ENCODE data around the gene CA6.

Gene CA6

GRCh38 chr1:9009438-9010370 is 64.0 kb downstream of the CA6 start:
- peak; percentile 93 for TF ChIP-seq CTCF (IDR thresholded peaks at IDR 0.05; ENCODE audit: insufficient read depth, low read length, poor library complexity, severe bottlenecking)
- Histone ChIP-seq H3K4me3 (replicated peaks; ENCODE audit: low read depth, low read length) (no peak overlapping the region), H3K27me3 (replicated peaks; ENCODE audit: control insufficient read depth, insufficient read depth, low read length) (no peaks in the 10 kb centered on the region; the same call in 1 of the 2 replicates), H3K36me3 (ENCODE audit: control insufficient read depth, insufficient read depth, low read length) (no peaks in the 10 kb centered on the region)
- peak; percentile 75 for DNase-seq (ENCODE audit: extremely low read depth, insufficient read length)

DNA sequence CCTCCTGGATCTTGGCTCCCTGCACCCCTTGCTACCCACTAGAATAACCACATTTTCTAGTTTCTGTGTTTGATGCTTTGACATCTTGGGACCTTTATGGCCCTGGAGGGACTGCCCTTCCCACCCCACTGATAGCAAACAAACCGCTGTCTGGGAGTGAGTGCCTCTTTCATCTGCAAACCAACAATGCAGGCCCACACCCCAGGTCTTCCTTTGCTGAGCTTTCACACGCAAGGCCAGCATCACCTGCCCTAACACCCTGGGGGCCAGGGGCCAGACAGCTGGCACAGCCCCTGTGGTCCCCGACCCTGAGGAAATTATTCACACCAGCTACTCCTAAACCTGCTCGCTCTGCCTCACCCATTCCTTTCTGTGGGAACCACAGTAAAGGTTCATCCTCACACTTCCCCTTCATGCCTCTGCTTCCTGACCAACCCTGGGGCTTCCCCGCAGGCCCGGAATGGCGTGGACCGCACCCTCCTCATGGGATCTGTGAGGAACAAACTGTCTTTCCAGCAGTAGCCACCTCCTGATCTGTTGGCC is 65.2 kb downstream of the CA6 start:
- no peak for TF ChIP-seq CTCF (IDR thresholded peaks at IDR 0.05; ENCODE audit: insufficient read depth, low read length, poor library complexity, severe bottlenecking)
- Histone ChIP-seq H3K27me3 (replicated peaks; ENCODE audit: control insufficient read depth, insufficient read depth, low read length) (no peaks in the 10 kb centered on the region), H3K36me3 (ENCODE audit: control insufficient read depth, insufficient read depth, low read length) (no peaks in the 10 kb centered on the region), H3K4me3 (replicated peaks; ENCODE audit: low read depth, low read length) (no peak overlapping the region)
- DNase-seq (ENCODE audit: extremely low read depth, insufficient read length) = no peak

DNA sequence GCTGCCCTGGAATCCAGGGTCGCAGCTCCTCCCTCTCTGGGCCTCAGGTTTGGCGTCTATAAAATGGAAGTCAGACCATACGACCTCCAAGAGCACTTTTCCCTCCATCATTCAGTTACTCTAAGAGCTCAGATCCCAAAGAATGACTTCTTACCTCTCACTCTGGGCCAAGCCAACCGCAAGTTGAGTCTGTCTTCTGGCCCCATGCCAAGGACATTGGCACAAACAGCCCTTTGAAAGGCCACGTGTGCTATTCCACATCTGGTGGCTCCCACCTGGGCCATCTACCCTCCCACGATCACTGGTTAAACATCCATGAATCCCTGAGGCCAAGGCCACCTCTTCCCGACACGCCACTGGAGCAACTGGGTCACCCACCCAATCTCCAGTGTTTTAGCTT is 68.2 kb downstream of the CA6 start:
- DNase-seq (ENCODE audit: extremely low read depth, insufficient read length) = no peak
- H3K36me3 ChIP-seq (ENCODE audit: control insufficient read depth, insufficient read depth, low read length) = no peaks in the 10 kb centered on the region
- no peak overlapping the region for H3K4me3 ChIP-seq (replicated peaks; ENCODE audit: low read depth, low read length)
- no peak for TF ChIP-seq CTCF (IDR thresholded peaks at IDR 0.05; ENCODE audit: insufficient read depth, low read length, poor library complexity, severe bottlenecking)
- no peaks in the 10 kb centered on the region for H3K27me3 ChIP-seq (replicated peaks; ENCODE audit: control insufficient read depth, insufficient read depth, low read length)

DNA sequence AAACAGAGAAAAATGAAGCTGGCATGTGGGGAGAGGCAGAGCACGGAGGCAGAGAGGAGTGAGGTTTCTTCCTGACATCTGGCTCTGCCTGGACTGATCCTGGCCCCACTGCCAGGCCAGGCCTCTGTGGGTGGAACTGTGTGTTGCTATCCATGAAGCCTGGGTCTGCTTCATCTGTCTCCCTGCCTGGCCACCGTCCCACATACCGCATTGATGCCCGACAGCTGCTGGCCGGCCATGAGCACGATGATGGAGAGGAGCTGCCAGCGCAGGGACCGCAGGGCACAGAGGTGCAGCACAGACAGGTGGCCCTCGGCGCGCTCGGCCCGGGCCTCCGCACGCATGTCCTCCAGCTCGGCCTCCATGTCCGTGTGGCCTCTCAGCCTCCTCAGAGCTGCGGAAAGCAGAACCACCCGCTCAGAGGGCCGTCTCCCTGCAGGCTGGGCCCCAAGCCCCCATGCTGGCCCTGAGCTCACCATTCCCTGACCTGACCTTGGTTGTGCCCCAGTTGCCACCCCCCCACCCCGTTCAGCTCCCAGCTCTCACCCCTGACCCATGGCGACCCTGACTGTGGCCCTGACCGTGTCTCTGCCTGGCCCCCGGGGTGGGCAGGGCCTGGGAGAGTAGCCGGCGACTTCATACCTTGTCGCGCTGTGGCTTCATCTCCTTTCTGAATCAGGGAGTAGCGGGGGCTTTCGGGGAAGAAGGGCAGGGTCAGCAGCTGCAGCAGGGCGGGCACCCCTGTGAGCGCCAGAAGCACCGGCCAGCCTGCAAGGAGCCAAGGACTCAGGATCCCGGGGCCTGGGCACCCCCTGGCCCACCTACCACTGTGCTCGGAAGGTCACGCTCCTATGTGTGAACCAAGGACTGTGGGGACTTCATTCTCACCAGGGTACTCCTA is 69.1 kb downstream of the CA6 start:
- no peak for DNase-seq (ENCODE audit: extremely low read depth, insufficient read length)
- H3K36me3 ChIP-seq (ENCODE audit: control insufficient read depth, insufficient read depth, low read length) = no peaks in the 10 kb centered on the region
- TF ChIP-seq CTCF (IDR thresholded peaks at IDR 0.05; ENCODE audit: insufficient read depth, low read length, poor library complexity, severe bottlenecking) = no peak
- no peaks in the 10 kb centered on the region for H3K27me3 ChIP-seq (replicated peaks; ENCODE audit: control insufficient read depth, insufficient read depth, low read length)
- H3K4me3 ChIP-seq (replicated peaks; ENCODE audit: low read depth, low read length) = no peak overlapping the region

- Histone ChIP-seq H3K36me3 (ENCODE audit: control insufficient read depth, insufficient read depth, low read length) (no peaks in the 10 kb centered on the region), H3K27me3 (replicated peaks; ENCODE audit: control insufficient read depth, insufficient read depth, low read length) (no peaks in the 10 kb centered on the region), H3K4me3 (replicated peaks; ENCODE audit: low read depth, low read length) (no peak overlapping the region)
- DNase-seq (ENCODE audit: extremely low read depth, insufficient read length) = no peak
- TF ChIP-seq CTCF (IDR thresholded peaks at IDR 0.05; ENCODE audit: insufficient read depth, low read length, poor library complexity, severe bottlenecking) = no peak
Measured at GRCh38 chr1:9016455-9016854, 70.8 kb downstream of the CA6 start.
